ENCODE data around the gene SLC12A7.
"Not testable (repeated sequence)": the region's sequence is repeated elsewhere in the genome, so short reads cannot be mapped to it uniquely, and the experiment has no call there.

The SLC12A7 gene

GRCh38 chr5:1027631-1028441, 84.0 kb downstream of the SLC12A7 start:
- H3K27me3 Mint-ChIP-seq, result no peaks in the 10 kb centered on the region
- H3K9me3 Mint-ChIP-seq, result no peaks in the 10 kb centered on the region
- no peak overlapping the region for H3K4me3 Mint-ChIP-seq
- no peak overlapping the region for H3K27ac Mint-ChIP-seq
- H3K4me1 Mint-ChIP-seq (ENCODE audit: low read depth), result no peaks in the 10 kb centered on the region
- no peaks in the 10 kb centered on the region for H3K36me3 Mint-ChIP-seq (ENCODE audit: low read depth)

DNA sequence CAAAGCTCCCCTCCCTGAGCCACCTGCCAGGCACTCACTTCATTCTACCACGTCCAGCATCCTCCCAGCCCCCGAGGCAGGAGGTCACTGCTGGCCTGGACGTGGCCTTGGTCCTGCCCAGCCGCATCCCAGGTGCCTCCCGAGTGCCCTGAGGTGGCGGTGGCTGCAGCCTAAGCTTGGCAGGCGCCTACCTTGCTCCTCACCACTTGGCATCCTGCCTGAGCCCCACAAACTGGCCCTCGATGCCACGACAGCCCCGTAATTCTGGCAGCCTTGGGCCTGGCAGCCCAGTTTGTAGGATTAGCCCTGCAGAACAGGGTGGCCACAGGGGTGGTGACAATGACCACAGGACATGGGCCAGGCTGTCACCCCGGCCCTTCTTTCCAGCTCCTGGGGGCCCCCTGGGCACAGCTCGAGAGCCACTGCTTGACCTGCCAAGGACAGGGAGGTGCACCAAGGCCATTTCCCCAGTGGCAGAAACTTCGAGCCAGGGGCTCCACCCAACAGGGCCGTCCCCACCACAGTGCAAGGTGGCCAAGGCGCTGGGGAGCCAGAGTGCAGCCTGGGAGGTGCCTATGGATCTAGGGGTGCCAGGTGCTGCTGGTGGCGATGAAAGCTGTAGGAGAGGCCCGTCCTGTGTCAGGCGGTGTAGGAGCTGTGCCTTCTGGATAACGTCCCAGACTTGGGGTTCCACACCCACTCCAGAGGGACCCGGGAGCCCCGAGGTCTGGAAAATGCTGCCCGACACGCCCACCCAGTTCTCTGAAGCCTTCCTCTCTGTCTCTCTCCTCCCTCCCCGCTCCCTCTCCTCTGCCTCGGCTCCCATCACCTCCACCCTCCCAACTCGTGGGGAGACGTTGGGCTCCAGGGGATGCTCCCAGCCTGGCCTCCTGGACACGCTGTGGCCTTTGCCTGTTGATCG, 84.9 kb downstream of the SLC12A7 start:
- Mint-ChIP-seq H3K9me3 (no peaks in the 10 kb centered on the region), H3K27me3 (no peaks in the 10 kb centered on the region), H3K4me3 (no peak overlapping the region), H3K27ac (no peak overlapping the region), H3K4me1 (ENCODE audit: low read depth) (no peaks in the 10 kb centered on the region), H3K36me3 (ENCODE audit: low read depth) (no peaks in the 10 kb centered on the region)

DNA sequence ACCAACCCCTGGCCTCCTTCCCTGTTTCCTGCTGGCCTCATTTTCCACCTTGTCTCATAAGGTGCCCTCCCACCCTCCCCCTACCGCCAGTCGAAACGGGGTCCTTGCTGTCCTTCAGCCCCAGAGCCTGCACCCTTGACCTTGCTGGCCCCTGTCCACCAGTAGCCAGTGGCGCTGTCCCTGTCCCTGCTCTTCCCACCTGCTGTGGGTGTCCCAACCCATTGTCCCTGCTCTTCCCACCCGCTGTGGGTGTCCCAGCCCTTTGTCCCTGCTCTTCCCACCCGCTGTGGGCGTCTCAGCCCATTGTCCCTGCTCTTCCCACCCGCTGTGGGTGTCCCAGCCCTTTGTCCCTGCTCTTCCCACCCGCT, 89.9 kb downstream of the SLC12A7 start:
- not testable (repeated sequence) for H3K36me3 Mint-ChIP-seq (ENCODE audit: low read depth); H3K9me3 Mint-ChIP-seq; H3K4me3 Mint-ChIP-seq; H3K27ac Mint-ChIP-seq; H3K27me3 Mint-ChIP-seq; H3K4me1 Mint-ChIP-seq (ENCODE audit: low read depth)

DNA sequence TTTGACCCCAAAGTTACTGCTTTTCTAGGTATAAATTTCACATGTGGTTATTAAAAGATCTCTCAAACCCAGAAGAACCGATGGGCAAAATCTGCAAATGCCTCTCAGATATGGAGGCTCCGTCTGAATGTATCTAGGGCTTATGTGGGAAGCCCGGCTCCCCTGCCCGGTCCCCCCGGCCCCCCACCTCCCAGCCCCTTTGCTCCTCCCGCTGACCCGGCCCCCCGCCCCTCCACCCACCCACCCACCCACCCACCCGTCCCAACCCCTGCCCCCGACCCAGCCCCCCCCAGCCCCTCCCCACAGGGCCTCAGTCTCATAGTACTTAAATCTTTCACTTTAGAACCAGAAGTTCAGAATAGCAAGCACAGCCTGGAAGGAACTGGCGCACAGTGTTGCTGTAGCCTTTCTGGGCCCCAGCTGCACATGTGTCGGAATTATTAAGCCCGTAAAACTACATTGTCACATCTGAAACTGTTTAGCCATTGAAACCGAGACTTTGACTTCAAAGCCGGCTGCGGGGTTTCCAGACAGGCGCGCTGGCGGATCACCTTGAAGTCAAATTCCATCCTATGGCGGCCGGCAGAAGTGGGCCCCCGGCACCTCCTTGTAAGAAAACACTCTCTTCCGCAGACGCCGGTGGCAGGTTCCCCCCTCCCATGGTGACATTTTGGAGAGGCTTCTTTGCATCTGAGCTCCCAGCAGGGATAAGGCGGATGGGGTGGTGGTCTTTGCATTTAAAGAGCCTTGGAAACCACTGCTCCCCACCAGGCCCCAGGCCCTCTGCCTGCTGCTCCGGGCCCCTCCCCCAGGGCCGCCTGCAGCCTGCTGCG, 90.5 kb downstream of the SLC12A7 start:
- Mint-ChIP-seq H3K4me1 (ENCODE audit: low read depth) (no peaks in the 10 kb centered on the region), H3K4me3 (no peak overlapping the region), H3K36me3 (ENCODE audit: low read depth) (no peaks in the 10 kb centered on the region), H3K9me3 (no peaks in the 10 kb centered on the region), H3K27me3 (no peaks in the 10 kb centered on the region), H3K27ac (no peak overlapping the region)

DNA sequence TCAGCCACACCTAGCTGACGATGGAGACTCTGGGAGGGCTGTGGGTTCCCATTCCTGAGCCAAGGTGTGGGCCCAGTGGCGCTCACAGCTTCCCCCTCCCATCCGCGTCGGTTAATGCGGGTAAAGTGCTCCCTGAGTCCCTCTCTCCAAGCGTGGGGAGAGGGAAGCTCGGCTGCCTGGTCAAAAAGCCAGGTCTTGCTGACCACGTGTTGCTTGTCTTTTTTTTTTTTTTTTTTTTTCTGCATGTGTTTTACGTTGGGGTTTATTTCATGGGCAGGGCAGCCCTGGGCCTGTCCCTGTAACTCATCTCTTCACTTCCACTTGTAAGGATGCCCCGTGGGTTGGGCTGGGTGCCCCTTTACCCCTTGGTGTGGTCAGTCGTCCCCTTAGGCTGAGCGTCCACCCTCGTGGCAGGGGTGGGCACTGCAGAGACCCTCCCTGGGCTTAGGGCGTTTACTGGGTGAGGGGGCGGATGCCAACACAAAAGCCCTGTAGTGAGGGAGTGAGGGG, 91.4 kb downstream of the SLC12A7 start:
- H3K9me3 Mint-ChIP-seq, result no peaks in the 10 kb centered on the region
- H3K4me1 Mint-ChIP-seq (ENCODE audit: low read depth), result no peaks in the 10 kb centered on the region
- no peak overlapping the region for H3K27ac Mint-ChIP-seq
- H3K27me3 Mint-ChIP-seq, result no peaks in the 10 kb centered on the region
- no peaks in the 10 kb centered on the region for H3K36me3 Mint-ChIP-seq (ENCODE audit: low read depth)
- no peak overlapping the region for H3K4me3 Mint-ChIP-seq

DNA sequence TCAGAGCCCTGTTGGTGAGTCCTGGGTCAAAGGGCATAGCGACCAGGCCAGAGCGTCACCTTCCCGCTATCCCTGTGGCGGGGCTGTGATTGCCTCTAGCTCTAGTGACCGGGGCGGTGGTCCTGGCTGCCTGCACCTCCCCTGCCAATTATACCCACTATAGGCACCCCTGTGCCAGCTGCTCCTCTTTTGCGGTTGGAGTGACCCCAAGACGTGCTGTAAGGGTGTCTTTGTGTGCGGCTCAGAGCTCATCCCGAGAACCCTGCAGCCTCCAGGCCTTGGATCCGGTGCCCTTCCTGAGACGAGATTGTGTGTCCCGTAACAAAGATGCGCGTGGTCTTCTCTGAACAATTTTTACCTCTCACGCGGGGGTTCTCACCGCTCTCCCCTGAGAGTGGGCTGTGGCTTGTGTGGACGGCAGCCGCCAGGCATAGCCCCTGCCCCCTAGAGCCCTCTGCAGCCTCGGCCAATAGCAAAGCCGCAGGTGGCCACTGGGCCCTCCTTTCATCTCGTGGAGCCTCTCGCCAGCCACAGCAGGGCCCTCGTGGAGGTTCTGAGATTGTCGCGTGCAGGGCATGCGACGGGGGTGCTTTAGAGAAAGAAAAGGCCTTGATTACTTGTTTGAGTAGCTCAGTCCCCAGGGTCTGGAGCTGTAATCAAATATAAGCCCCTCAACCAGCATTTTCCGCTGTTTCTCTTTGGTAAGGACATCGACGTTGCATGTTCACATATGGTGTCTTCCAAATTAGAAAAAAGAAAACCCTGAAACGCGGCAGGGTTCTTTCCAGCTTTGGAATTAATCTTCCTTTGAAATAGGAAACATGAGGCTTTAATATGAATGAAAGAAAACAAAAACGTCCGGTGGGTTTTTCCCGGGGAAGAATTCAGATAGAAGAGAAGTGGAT, 92.6 kb downstream of the SLC12A7 start:
- Mint-ChIP-seq H3K9me3 (no peaks in the 10 kb centered on the region), H3K27me3 (no peaks in the 10 kb centered on the region), H3K4me3 (no peak overlapping the region), H3K27ac (no peak overlapping the region), H3K4me1 (ENCODE audit: low read depth) (no peaks in the 10 kb centered on the region), H3K36me3 (ENCODE audit: low read depth) (no peaks in the 10 kb centered on the region)

DNA sequence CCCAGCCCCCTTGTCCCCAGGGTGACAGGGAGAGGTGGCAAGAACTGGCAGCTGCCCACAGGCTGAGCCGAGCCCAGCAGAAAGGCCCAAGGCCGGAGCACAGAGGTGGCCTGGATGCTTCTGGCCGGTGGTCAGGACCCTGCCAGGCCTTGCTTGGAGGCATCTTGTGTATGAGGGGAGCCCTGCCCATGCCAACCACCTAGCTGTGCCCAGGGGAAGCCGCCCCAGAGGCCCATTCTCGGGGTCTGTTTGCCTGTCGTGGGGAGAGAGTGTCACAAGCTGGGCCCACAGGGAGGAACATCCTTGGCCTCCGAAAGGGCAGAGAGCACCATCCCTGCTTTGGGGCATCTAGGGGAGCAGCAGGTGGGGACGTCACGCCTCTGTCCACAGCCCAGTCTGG, 93.3 kb downstream of the SLC12A7 start:
- Mint-ChIP-seq H3K27me3 (no peaks in the 10 kb centered on the region), H3K4me1 (ENCODE audit: low read depth) (no peaks in the 10 kb centered on the region), H3K27ac (no peak overlapping the region), H3K9me3 (no peaks in the 10 kb centered on the region), H3K4me3 (no peak overlapping the region), H3K36me3 (ENCODE audit: low read depth) (no peaks in the 10 kb centered on the region)

GRCh38 chr5:1017691-1018455, 94.0 kb downstream of the SLC12A7 start:
- Mint-ChIP-seq H3K27ac (no peak overlapping the region), H3K4me3 (no peak overlapping the region), H3K9me3 (no peaks in the 10 kb centered on the region), H3K27me3 (no peaks in the 10 kb centered on the region), H3K4me1 (ENCODE audit: low read depth) (no peaks in the 10 kb centered on the region), H3K36me3 (ENCODE audit: low read depth) (no peaks in the 10 kb centered on the region)

GRCh38 chr5:1017056-1017455, 94.8 kb downstream of the SLC12A7 start:
- Mint-ChIP-seq H3K4me3 (no peak overlapping the region), H3K9me3 (no peaks in the 10 kb centered on the region), H3K27me3 (peaks cover under 1% of the 10 kb centered on the region), H3K4me1 (ENCODE audit: low read depth) (no peaks in the 10 kb centered on the region), H3K36me3 (ENCODE audit: low read depth) (no peaks in the 10 kb centered on the region), H3K27ac (no peak overlapping the region)

GRCh38 chr5:1016476-1016875, 95.4 kb downstream of the SLC12A7 start:
- peaks cover 6% of the 10 kb centered on the region for H3K27me3 Mint-ChIP-seq
- no peak overlapping the region for H3K4me3 Mint-ChIP-seq
- no peaks in the 10 kb centered on the region for H3K36me3 Mint-ChIP-seq (ENCODE audit: low read depth)
- H3K9me3 Mint-ChIP-seq, result no peaks in the 10 kb centered on the region
- H3K4me1 Mint-ChIP-seq (ENCODE audit: low read depth), result no peaks in the 10 kb centered on the region
- no peak overlapping the region for H3K27ac Mint-ChIP-seq

DNA sequence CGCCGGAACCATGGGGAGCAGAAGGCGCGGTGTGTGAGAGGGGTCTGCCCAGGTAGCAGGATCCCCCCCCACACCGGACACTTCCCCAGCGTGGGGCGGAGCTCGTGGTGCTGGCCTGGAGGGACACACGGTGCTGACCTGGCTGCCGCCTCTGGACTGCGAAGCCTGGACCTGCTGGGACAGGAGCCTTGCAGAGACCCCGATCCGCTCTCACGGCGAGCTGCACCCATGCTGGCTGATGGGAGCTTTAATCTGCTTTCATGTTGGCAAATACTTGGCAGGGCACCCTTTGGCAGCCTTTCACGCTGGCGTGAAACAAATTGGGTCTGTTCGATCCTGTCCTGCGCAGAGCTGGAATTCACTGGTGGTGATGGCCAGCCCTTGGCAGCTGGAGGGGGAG, 95.8 kb downstream of the SLC12A7 start:
- Mint-ChIP-seq H3K27ac (no peak overlapping the region), H3K27me3 (peaks cover 10% of the 10 kb centered on the region), H3K4me1 (ENCODE audit: low read depth) (no peaks in the 10 kb centered on the region), H3K36me3 (ENCODE audit: low read depth) (no peaks in the 10 kb centered on the region), H3K4me3 (no peak overlapping the region), H3K9me3 (no peaks in the 10 kb centered on the region)

GRCh38 chr5:1015507-1015906, 96.4 kb downstream of the SLC12A7 start:
- Mint-ChIP-seq H3K9me3 (no peaks in the 10 kb centered on the region), H3K27me3 (peaks cover 14% of the 10 kb centered on the region), H3K4me1 (ENCODE audit: low read depth) (peaks cover 2% of the 10 kb centered on the region), H3K4me3 (no peak overlapping the region), H3K27ac (no peak overlapping the region), H3K36me3 (ENCODE audit: low read depth) (no peaks in the 10 kb centered on the region)

- no peak overlapping the region for H3K27ac Mint-ChIP-seq
- peaks cover 6% of the 10 kb centered on the region for H3K4me1 Mint-ChIP-seq (ENCODE audit: low read depth)
- H3K9me3 Mint-ChIP-seq, result no peaks in the 10 kb centered on the region
- H3K4me3 Mint-ChIP-seq, result no peak overlapping the region
- no peaks in the 10 kb centered on the region for H3K36me3 Mint-ChIP-seq (ENCODE audit: low read depth)
- H3K27me3 Mint-ChIP-seq, result peaks cover 21% of the 10 kb centered on the region
These were observed 97.1 kb downstream of the SLC12A7 start for GRCh38 chr5:1014781-1015221.

Measured in stimulated activated naive CD8-positive, alpha-beta T cell treated with anti-CD3 and anti-CD28 coated beads, Interleukin-15, Interleukin-2, amounts not matched to agents 100 ng/mL and 50 ng/mL, for 24 hours (primary cell).